ENCODE measurements around the gene ASIC2. TPM values are rescaled to one million over a fixed set of nuclear protein-coding genes. Genes with fewer than 3 reads are reported as not detected.

The ASIC2 gene
- total RNA-seq, 1 experiment from 2014 or later = not detected

DNA sequence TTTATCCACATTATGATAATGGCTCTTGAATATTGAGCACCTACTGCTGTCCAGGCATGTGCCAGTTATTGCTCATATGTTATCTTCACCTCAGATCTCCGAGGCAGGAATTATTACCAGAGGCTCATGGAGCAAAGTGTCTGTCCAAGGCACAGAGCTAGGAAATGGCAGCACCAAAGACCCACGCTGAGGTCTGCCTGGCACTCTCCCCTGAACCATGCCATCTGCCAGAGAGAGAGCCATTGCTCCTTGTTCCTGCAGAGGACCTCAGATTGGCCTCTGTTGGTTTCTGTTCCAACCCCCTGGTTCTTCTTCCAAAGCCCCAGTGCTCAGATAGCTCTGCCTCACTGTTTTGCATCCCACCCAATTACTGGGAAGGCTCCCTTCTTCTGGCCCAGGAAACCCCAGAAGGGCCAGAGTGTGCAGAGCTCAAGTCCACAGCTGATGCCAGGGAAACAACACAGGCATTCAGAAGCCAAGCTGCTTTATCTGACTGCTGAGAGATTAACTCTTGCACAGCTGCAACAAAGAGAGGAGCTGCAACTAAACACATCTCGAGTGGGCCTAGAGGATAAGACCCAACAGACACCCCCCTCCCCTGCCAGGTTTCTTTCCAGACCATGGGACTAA, 5.9 kb downstream of the ASIC2 start:
- ATAC-seq = no peak
- H3K4me1 ChIP-seq (ENCODE audit: control insufficient read depth in 1 of 2, insufficient read depth in 2 of 2, low read length in 2 of 2) = no peaks in the 10 kb centered on the region
- H4K20me1 ChIP-seq (ENCODE audit: insufficient read depth) = no peaks in the 10 kb centered on the region
- CTCF ChIA-PET = no interaction called here
- RAD21 ChIA-PET (ENCODE audit: low non-redundant PET in 1 of 2, low total read pairs in 2 of 2, uncharacterized antibody in 2 of 2, unreplicated experiment in 2 of 2) = no interaction called here
- TF ChIP-seq JUND (IDR thresholded peaks at IDR 0.05) = no peak
- TF ChIP-seq POLR2A (IDR thresholded peaks at IDR 0.05; ENCODE audit: borderline replicate concordance, extremely low read depth, insufficient read depth, insufficient read length) = no peak
- TF ChIP-seq CTCF (IDR thresholded peaks at IDR 0.05 in 2 of 3, conservative IDR thresholded peaks at IDR 0.05 in 1 of 3; ENCODE audit: borderline replicate concordance in 1 of 3, insufficient read depth in 1 of 3, low read depth in 2 of 3, low read length in 2 of 3) = no peak
- no peak for TF ChIP-seq SIN3A (IDR thresholded peaks at IDR 0.05; ENCODE audit: low read depth)
- H3K27ac ChIP-seq (ENCODE audit: low read depth, low read length) = no peak overlapping the region
- no peaks in the 10 kb centered on the region for H3K79me2 ChIP-seq (ENCODE audit: insufficient read depth, low read length)
- POLR2A ChIA-PET = no interaction called here
- no peak for DNase-seq (ENCODE audit: low read depth, low spot score)
- no TSS peak for BruUV-seq (replicated peaks)
- no peak overlapping the region for H3K9ac ChIP-seq (ENCODE audit: low read length)
- H3K36me3 ChIP-seq (ENCODE audit: control insufficient read depth in 1 of 2, insufficient read depth in 2 of 2, low read length in 2 of 2) = no peaks in the 10 kb centered on the region
- H3K9me3 ChIP-seq (ENCODE audit: control insufficient read depth in 1 of 2, insufficient read depth in 1 of 2, low read depth in 1 of 2, low read length in 2 of 2) = no peaks in the 10 kb centered on the region
- H3K4me3 ChIP-seq (replicated peaks in 1 of 2; ENCODE audit: low read depth in 1 of 2, low read length in 2 of 2) = no peak overlapping the region
- no peak overlapping the region for H2AFZ ChIP-seq (ENCODE audit: low read depth, low read length, poor library complexity, severe bottlenecking)
- H3K27me3 ChIP-seq (ENCODE audit: insufficient read depth, low read length) = no peaks in the 10 kb centered on the region
- no peaks in the 10 kb centered on the region for H3K9me2 ChIP-seq (ENCODE audit: insufficient read depth)
- intact Hi-C loops (cut with micrococcal nuclease) = no loop called here
- no peak overlapping the region for H3K4me2 ChIP-seq (ENCODE audit: low read length)

GRCh38 chr17:33285413-33285812, 7.7 kb downstream of the ASIC2 start:
- H3K4me1 ChIP-seq (ENCODE audit: control insufficient read depth in 1 of 2, insufficient read depth in 2 of 2, low read length in 2 of 2) = no peaks in the 10 kb centered on the region
- H3K36me3 ChIP-seq (ENCODE audit: control insufficient read depth in 1 of 2, insufficient read depth in 2 of 2, low read length in 2 of 2) = no peaks in the 10 kb centered on the region
- ATAC-seq (no peak), DNase-seq (ENCODE audit: low read depth, low spot score) (no peak)
- H3K27me3 ChIP-seq (ENCODE audit: insufficient read depth, low read length) = no peaks in the 10 kb centered on the region
- H2AFZ ChIP-seq (ENCODE audit: low read depth, low read length, poor library complexity, severe bottlenecking) = no peak overlapping the region
- RAD21 ChIA-PET (ENCODE audit: low non-redundant PET in 1 of 2, low total read pairs in 2 of 2, uncharacterized antibody in 2 of 2, unreplicated experiment in 2 of 2) = no interaction called here
- no peaks in the 10 kb centered on the region for H3K9me2 ChIP-seq (ENCODE audit: insufficient read depth)
- no peak overlapping the region for H3K27ac ChIP-seq (ENCODE audit: low read depth, low read length)
- no peak overlapping the region for H3K9ac ChIP-seq (ENCODE audit: low read length)
- H3K4me3 ChIP-seq (replicated peaks in 1 of 2; ENCODE audit: low read depth in 1 of 2, low read length in 2 of 2) = no peak overlapping the region
- intact Hi-C loops (cut with micrococcal nuclease) = no loop called here
- no peaks in the 10 kb centered on the region for H4K20me1 ChIP-seq (ENCODE audit: insufficient read depth)
- H3K9me3 ChIP-seq (ENCODE audit: control insufficient read depth in 1 of 2, insufficient read depth in 1 of 2, low read depth in 1 of 2, low read length in 2 of 2) = no peaks in the 10 kb centered on the region
- no peaks in the 10 kb centered on the region for H3K79me2 ChIP-seq (ENCODE audit: insufficient read depth, low read length)
- no TSS peak for BruUV-seq (replicated peaks)
- TF ChIP-seq POLR2A (IDR thresholded peaks at IDR 0.05; ENCODE audit: borderline replicate concordance, extremely low read depth, insufficient read depth, insufficient read length) = no peak
- no peak for TF ChIP-seq EGR1 (IDR thresholded peaks at IDR 0.05; ENCODE audit: low read depth)
- no peak for TF ChIP-seq JUND (IDR thresholded peaks at IDR 0.05)
- no peak for TF ChIP-seq CTCF (IDR thresholded peaks at IDR 0.05 in 2 of 3, conservative IDR thresholded peaks at IDR 0.05 in 1 of 3; ENCODE audit: borderline replicate concordance in 1 of 3, insufficient read depth in 1 of 3, low read depth in 2 of 3, low read length in 2 of 3)
- TF ChIP-seq SRF (IDR thresholded peaks at IDR 0.05; ENCODE audit: low read depth) = no peak
- no peak for TF ChIP-seq ZNF274 (IDR thresholded peaks at IDR 0.05; ENCODE audit: low read depth, low read length)
- no peak for TF ChIP-seq CBX3 (IDR thresholded peaks at IDR 0.05; ENCODE audit: low read depth)
- POLR2A ChIA-PET = no interaction called here
- CTCF ChIA-PET = no interaction called here
- H3K4me2 ChIP-seq (ENCODE audit: low read length) = no peak overlapping the region
